HepG2 (cell line): Measurements from ENCODE around the gene ZBP1. TPM values are rescaled to one million over a fixed set of nuclear protein-coding genes. Genes with fewer than 3 reads are reported as not detected.

Experiments used
- ADNP ChIP-seq: sonication (generic); formaldehyde crosslinking; IDR thresholded peaks from 2 replicates; pipeline ENCODE4 v1.4.0; 2020; ENCODE audit warnings: missing genetic modification reagents
- CBX2 ChIP-seq, 2 experiments: fragments of 200-600 bp in 1 of 2; sonication (generic); formaldehyde crosslinking in 1 of 2; IDR thresholded peaks; 2 replicates each; pipeline versions ENCODE4 v1.7.0 to v1.8.1; 2018 to 2022; ENCODE audit warnings: low read depth in 2 of 2, low read length in 1 of 2, mild to moderate bottlenecking in 1 of 2, missing genetic modification reagents in 1 of 2
- CCDC6 ChIP-seq: sonication (generic); formaldehyde crosslinking; IDR thresholded peaks from 2 replicates; pipeline ENCODE4 v1.8.1; 2022; ENCODE audit warnings: mild to moderate bottlenecking, missing genetic modification reagents, moderate library complexity
- CEBPG ChIP-seq: IDR thresholded peaks from 2 replicates; pipeline ENCODE4 v1.6.1; 2016
- HDAC1 ChIP-seq: sonication (generic); formaldehyde crosslinking; IDR thresholded peaks from 2 replicates; pipeline ENCODE4 v1.5.1; 2020; ENCODE audit warnings: mild to moderate bottlenecking, missing genetic modification reagents
- KAT7 ChIP-seq: IDR thresholded peaks from 2 replicates; pipeline ENCODE4 v1.6.1; 2018; ENCODE audit warnings: borderline replicate concordance, missing compliant biosample characterization
- KDM6A ChIP-seq: IDR thresholded peaks from 2 replicates; pipeline ENCODE4 v1.6.1; 2016; ENCODE audit warnings: low read depth
- KLF6 ChIP-seq: IDR thresholded peaks from 2 replicates; pipeline ENCODE4 v1.8.0; 2016; ENCODE audit warnings: missing biosample characterization, missing genetic modification reagents
- MEIS2 ChIP-seq: sonication (generic); formaldehyde crosslinking; IDR thresholded peaks from 2 replicates; pipeline ENCODE4 v1.9.0; 2021; ENCODE audit warnings: mild to moderate bottlenecking, missing genetic modification reagents
- MTA3 ChIP-seq: sonication (generic); formaldehyde crosslinking; IDR thresholded peaks from 2 replicates; pipeline ENCODE4 v1.4.0; 2020; ENCODE audit warnings: missing genetic modification reagents
- NPAS2 ChIP-seq: sonication (generic); formaldehyde crosslinking; IDR thresholded peaks from 2 replicates; pipeline ENCODE4 v1.8.0; 2022; ENCODE audit warnings: mild to moderate bottlenecking, missing genetic modification reagents, borderline replicate concordance
- PAWR ChIP-seq: sonication (generic); formaldehyde crosslinking; IDR thresholded peaks from 2 replicates; pipeline ENCODE4 v1.4.0; 2020; ENCODE audit warnings: missing genetic modification reagents, mild to moderate bottlenecking, borderline replicate concordance
- RCOR2 ChIP-seq: IDR thresholded peaks from 2 replicates; pipeline ENCODE4 v1.6.1; 2016; ENCODE audit warnings: missing biosample characterization, missing genetic modification reagents
- SMYD3 ChIP-seq: sonication (generic); formaldehyde crosslinking; IDR thresholded peaks from 2 replicates; pipeline ENCODE4 v1.8.1; 2023; ENCODE audit warnings: mild to moderate bottlenecking, missing genetic modification reagents
- SPEN ChIP-seq: sonication (generic); formaldehyde crosslinking; IDR thresholded peaks from 2 replicates; pipeline ENCODE4 v1.5.1; 2020; ENCODE audit warnings: low read depth, mild to moderate bottlenecking, missing genetic modification reagents
- ZBTB42 ChIP-seq: sonication (generic); formaldehyde crosslinking; IDR thresholded peaks from 2 replicates; pipeline ENCODE4 v1.5.0; 2020; ENCODE audit warnings: mild to moderate bottlenecking, missing genetic modification reagents
- ZFP37 ChIP-seq: sonication (generic); formaldehyde crosslinking; IDR thresholded peaks from 2 replicates; pipeline ENCODE4 v1.4.0; 2020; ENCODE audit warnings: missing genetic modification reagents, borderline replicate concordance
- ZNF10 ChIP-seq: sonication (generic); formaldehyde crosslinking; IDR thresholded peaks from 2 replicates; pipeline ENCODE4 v1.4.0; 2020; ENCODE audit warnings: mild to moderate bottlenecking, low read depth, missing genetic modification reagents, borderline replicate concordance
- ZNF605 ChIP-seq: sonication (generic); formaldehyde crosslinking; IDR thresholded peaks from 2 replicates; pipeline ENCODE4 v1.8.0; 2022; ENCODE audit warnings: mild to moderate bottlenecking, missing genetic modification reagents
- ZNF761 ChIP-seq: sonication (generic); formaldehyde crosslinking; conservative IDR thresholded peaks from 2 replicates; pipeline ENCODE4 v1.4.0; 2020; ENCODE audit warnings: mild to moderate bottlenecking, missing genetic modification reagents
- ZNF883 ChIP-seq: sonication (generic); formaldehyde crosslinking; IDR thresholded peaks from 2 replicates; pipeline ENCODE4 v1.5.1; 2020; ENCODE audit warnings: mild to moderate bottlenecking, missing genetic modification reagents; ENCODE audit errors: not compliant biosample characterization
- ZSCAN20 ChIP-seq: sonication (generic); formaldehyde crosslinking; IDR thresholded peaks from 2 replicates; pipeline ENCODE4 v1.4.0; 2020; ENCODE audit warnings: missing genetic modification reagents, mild to moderate bottlenecking, borderline replicate concordance
- ZSCAN29 ChIP-seq: sonication (generic); formaldehyde crosslinking; conservative IDR thresholded peaks from 2 replicates; pipeline ENCODE4 v1.4.0; 2020; ENCODE audit warnings: mild to moderate bottlenecking, missing genetic modification reagents
- polyA plus RNA-seq, 8 experiments: library from polyadenylated mRNA; depleted of rRNA in 3 of 8; stranded (reverse) in 7 of 8; unstranded in 1 of 8; fragments of >200 nt; fragmentation: Illumina TruSeq in 4 of 8; extraction: Trizol in 4 of 8; gene quantifications; 2 replicates each; pipeline versions ENCODE4 v1.2.1 to v1.2.3, GENCODE V29; 2011 to 2016; ENCODE audit warnings: low read depth in 4 of 8, missing spikeins in 1 of 8, mixed read lengths in 1 of 8; ENCODE audit not compliant: insufficient read depth in 1 of 8
- total RNA-seq, 5 experiments: library from RNA; depleted of rRNA; stranded (reverse); fragments of >200 nt; fragmentation: Illumina TruSeq; extraction: Trizol; gene quantifications; 2 replicates each; pipeline ENCODE4 v1.2.3, GENCODE V29; 2016; ENCODE audit warnings: low read depth in 1 of 5
- TF ChIP-seq, protein P1 (sequence below), 2 experiments: sonication (generic) in 1 of 2; formaldehyde crosslinking in 1 of 2; IDR thresholded peaks; 2 replicates each; pipeline versions ENCODE4 v1.4.0 to v1.6.1; 2018 to 2020; ENCODE audit warnings: missing genetic modification reagents in 2 of 2, borderline replicate concordance in 1 of 2, low read depth in 1 of 2, mild to moderate bottlenecking in 1 of 2, missing biosample characterization in 1 of 2
- TF ChIP-seq, protein P2 (sequence below): IDR thresholded peaks from 2 replicates; pipeline ENCODE4 v1.4.0; 2020; ENCODE audit warnings: mild to moderate bottlenecking, missing genetic modification reagents

Gene ZBP1
- total and polyA plus RNA-seq, 2 of the 13 experiments (the other 11 are each of a cell fraction or from before 2014, with no cell fraction given) = not detected

DNA sequence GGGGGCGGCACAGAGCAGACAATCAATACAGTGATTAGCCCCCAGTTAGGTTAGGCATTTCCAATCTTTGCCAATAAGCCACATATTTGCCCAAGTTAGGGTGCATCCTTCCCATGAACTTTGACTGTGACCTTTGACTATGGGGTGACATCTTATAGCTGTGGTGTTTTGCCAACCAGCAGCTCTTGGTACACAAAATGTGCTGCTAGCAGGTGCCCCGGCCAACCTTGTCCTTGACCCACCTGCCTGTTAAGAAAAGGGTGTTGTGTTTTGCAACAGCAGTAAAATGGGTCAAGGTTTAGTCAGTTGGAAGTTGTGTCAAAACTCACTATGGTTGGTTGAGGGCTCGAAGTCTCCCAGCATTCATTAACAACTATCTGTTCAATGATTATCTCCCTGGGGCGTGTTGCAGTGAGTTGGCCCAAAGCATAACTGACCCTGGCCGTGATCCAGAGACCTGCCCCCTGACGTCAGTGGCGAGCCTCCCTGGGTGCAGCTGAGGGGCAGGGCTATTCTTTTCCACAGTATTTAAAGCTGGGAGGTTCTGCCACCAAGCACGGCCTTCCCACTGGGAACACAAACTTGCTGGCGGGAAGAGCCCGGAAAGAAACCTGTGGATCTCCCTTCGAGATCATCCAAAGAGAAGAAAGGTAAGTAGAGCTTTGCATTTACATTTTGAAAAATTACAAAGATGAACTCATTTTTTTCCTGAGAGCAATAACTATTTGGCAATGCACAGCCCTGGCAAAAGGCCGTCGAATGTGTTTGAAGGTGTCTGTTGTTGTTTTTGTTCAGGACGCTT is 59.5 kb downstream of the ZBP1 start, which contains the start of gene PCK1 (continued):
- TF ChIP-seq ZSCAN20 (CRISPR knock-in tag) (no peak), KLF6 (no peak; the same call in 1 of the 2 replicates), PAWR (no peak), ZSCAN29 (CRISPR knock-in tag) (peak; percentile 87; the same call in 1 of the 2 replicates), ZNF883 (CRISPR knock-in tag) (no peak), ADNP (CRISPR knock-in tag) (no peak; the same call in 1 of the 2 replicates), NPAS2 (no peak), SPEN (CRISPR knock-in tag) (peak; percentile 74; the same call in 1 of the 2 replicates), CCDC6 (CRISPR knock-in tag) (0 out of 2 replicates have a peak, but pooled peaks have one; percentile 67), KAT7 (CRISPR knock-in tag) (no peak), MTA3 (CRISPR knock-in tag) (no peak), RCOR2 (CRISPR knock-in tag) (peak; percentile 85), ZNF10 (CRISPR knock-in tag) (no peak), ZNF761 (CRISPR knock-in tag) (peak; percentile 85), CBX2 (IDR thresholded peaks at IDR 0.05; ENCODE audit: low read depth, low read length) (no peak; the same call in 1 of the 2 replicates), CBX2 (CRISPR knock-in tag; IDR thresholded peaks at IDR 0.05; ENCODE audit: low read depth) (0 out of 2 replicates have a peak, but pooled peaks have one; percentile 18), CEBPG (CRISPR knock-in tag) (peak; percentile 95), ZBTB42 (CRISPR knock-in tag) (no peak; the same call in 1 of the 2 replicates), SMYD3 (CRISPR knock-in tag) (peak; percentile 55; the same call in 1 of the 2 replicates), MEIS2 (CRISPR knock-in tag) (peak; percentile 88; the same call in 1 of the 2 replicates), KDM6A (CRISPR knock-in tag) (peak; percentile 86; the same call in 1 of the 2 replicates), ZFP37 (CRISPR knock-in tag) (0 out of 2 replicates have a peak, but pooled peaks have one; percentile 64), HDAC1 (CRISPR knock-in tag) (peak; percentile 98), ZNF605 (CRISPR knock-in tag) (peak; percentile 98)
- TF ChIP-seq, protein P1, sequence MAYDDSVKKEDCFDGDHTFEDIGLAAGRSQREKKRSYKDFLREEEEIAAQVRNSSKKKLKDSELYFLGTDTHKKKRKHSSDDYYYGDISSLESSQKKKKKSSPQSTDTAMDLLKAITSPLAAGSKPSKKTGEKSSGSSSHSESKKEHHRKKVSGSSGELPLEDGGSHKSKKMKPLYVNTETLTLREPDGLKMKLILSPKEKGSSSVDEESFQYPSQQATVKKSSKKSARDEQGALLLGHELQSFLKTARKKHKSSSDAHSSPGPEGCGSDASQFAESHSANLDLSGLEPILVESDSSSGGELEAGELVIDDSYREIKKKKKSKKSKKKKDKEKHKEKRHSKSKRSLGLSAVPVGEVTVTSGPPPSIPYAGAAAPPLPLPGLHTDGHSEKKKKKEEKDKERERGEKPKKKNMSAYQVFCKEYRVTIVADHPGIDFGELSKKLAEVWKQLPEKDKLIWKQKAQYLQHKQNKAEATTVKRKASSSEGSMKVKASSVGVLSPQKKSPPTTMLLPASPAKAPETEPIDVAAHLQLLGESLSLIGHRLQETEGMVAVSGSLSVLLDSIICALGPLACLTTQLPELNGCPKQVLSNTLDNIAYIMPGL (CRISPR knock-in tag; IDR thresholded peaks at IDR 0.05; ENCODE audit: borderline replicate concordance in 1 of 2, low read depth in 1 of 2) = no peak; a peak in 1 of 4 replicates
- TF ChIP-seq, protein P2, sequence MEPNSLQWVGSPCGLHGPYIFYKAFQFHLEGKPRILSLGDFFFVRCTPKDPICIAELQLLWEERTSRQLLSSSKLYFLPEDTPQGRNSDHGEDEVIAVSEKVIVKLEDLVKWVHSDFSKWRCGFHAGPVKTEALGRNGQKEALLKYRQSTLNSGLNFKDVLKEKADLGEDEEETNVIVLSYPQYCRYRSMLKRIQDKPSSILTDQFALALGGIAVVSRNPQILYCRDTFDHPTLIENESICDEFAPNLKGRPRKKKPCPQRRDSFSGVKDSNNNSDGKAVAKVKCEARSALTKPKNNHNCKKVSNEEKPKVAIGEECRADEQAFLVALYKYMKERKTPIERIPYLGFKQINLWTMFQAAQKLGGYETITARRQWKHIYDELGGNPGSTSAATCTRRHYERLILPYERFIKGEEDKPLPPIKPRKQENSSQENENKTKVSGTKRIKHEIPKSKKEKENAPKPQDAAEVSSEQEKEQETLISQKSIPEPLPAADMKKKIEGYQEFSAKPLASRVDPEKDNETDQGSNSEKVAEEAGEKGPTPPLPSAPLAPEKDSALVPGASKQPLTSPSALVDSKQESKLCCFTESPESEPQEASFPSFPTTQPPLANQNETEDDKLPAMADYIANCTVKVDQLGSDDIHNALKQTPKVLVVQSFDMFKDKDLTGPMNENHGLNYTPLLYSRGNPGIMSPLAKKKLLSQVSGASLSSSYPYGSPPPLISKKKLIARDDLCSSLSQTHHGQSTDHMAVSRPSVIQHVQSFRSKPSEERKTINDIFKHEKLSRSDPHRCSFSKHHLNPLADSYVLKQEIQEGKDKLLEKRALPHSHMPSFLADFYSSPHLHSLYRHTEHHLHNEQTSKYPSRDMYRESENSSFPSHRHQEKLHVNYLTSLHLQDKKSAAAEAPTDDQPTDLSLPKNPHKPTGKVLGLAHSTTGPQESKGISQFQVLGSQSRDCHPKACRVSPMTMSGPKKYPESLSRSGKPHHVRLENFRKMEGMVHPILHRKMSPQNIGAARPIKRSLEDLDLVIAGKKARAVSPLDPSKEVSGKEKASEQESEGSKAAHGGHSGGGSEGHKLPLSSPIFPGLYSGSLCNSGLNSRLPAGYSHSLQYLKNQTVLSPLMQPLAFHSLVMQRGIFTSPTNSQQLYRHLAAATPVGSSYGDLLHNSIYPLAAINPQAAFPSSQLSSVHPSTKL (CRISPR knock-in tag) = peak; percentile 98
